A549 (cell line): Measurements from ENCODE around the gene PPAT. TPM values are rescaled to one million over a fixed set of nuclear protein-coding genes. Genes with fewer than 3 reads are reported as not detected.

Experiments
- ATAC-seq, 2 experiments: fragments of 200-7000 bp in 1 of 2; fragments of >200 bp in 1 of 2; cut with Nextera tagmentation in 1 of 2; cut with Tn5 transposase in 1 of 2; 3 replicates each; pipeline versions ENCODE4 v1.8.0 to v1.9.1; 2018 to 2020; ENCODE audit warnings: mild to moderate bottlenecking in 1 of 2, moderate library complexity in 1 of 2
- CTCF ChIA-PET: fragments of 300-600 bp; sonication (Branson Sonifier 250); formaldehyde crosslinking; extraction: SDS; loops from one replicate; lab custom pipeline; 2021; ENCODE audit warnings: antibody characterized with exemption, inconsistent platforms; lab: Yijun Ruan, JAX
- POLR2A ChIA-PET: fragments of 350-600 bp; formaldehyde crosslinking; extraction: SDS; loops from one replicate; lab custom pipeline; 2021; ENCODE audit warnings: antibody characterized with exemption, inconsistent platforms; lab: Yijun Ruan, JAX
- DNase-seq, 2 experiments: peaks; one replicate each; pipeline versions ENCODE4 v3.0.0 to v3.0.0-alpha.2; 2011 to 2016; ENCODE audit warnings: low read depth in 1 of 2, low spot score in 1 of 2
- FAIRE-seq: peaks from 2 replicates; lab custom pipeline; 2011; peaks lifted over from hg19 to GRCh38; lab: Jason Lieb, UNC
- H3K27ac ChIP-seq, 2 experiments: fragments of >200 bp; sonication (Bioruptor Twin); formaldehyde crosslinking; 3 replicates each; pipeline ENCODE4 v1.5.1; 2016 to 2017
- H3K4me1 ChIP-seq: fragments of >200 bp; sonication (Bioruptor Twin); formaldehyde crosslinking; 3 replicates; pipeline ENCODE4 v1.6.1; 2016
- H3K4me2 ChIP-seq: fragments of >200 bp; sonication (Bioruptor Twin); formaldehyde crosslinking; 3 replicates; pipeline ENCODE4 v1.6.1; 2016
- H3K4me3 ChIP-seq: fragments of >200 bp; sonication (Bioruptor Twin); formaldehyde crosslinking; 3 replicates; pipeline ENCODE4 v1.5.1; 2016
- H3K9me3 ChIP-seq: fragments of >200 bp; sonication (Bioruptor Twin); formaldehyde crosslinking; 3 replicates; pipeline ENCODE4 v1.6.1; 2016
- CBX2 ChIP-seq: fragments of 200-600 bp; sonication (generic); IDR thresholded peaks from 2 replicates; pipeline ENCODE4 v1.6.1; 2016; ENCODE audit warnings: low read depth, mild to moderate bottlenecking, borderline replicate concordance
- CBX8 ChIP-seq: fragments of 200-600 bp; sonication (generic); IDR thresholded peaks from 2 replicates; pipeline ENCODE4 v1.6.1; 2016
- CHD4 ChIP-seq: fragments of 200-600 bp; sonication (generic); IDR thresholded peaks from 2 replicates; pipeline ENCODE4 v1.6.1; 2016; ENCODE audit warnings: antibody characterized with exemption, mild to moderate bottlenecking, borderline replicate concordance
- FOSL2 ChIP-seq, 2 experiments: fragments of 450-650 bp in 1 of 2; fragments of >200 bp in 1 of 2; sonication (Bioruptor Twin) in 1 of 2; formaldehyde crosslinking; IDR thresholded peaks; 2 replicates each; pipeline versions ENCODE4 v1.5.0 to v1.6.1; 2016 to 2020; ENCODE audit warnings: mild to moderate bottlenecking in 1 of 2, moderate library complexity in 1 of 2
- FOXS1 ChIP-seq: fragments of 250-450 bp; sonication (Bioruptor Pico); IDR thresholded peaks from 2 replicates; pipeline ENCODE4 v1.5.0; 2020; ENCODE audit warnings: mild to moderate bottlenecking, moderate library complexity
- GATA3 ChIP-seq: IDR thresholded peaks from 2 replicates; pipeline ENCODE4 v1.6.1; 2012; ENCODE audit warnings: borderline replicate concordance
- HDAC2 ChIP-seq: fragments of 200-600 bp; sonication (generic); IDR thresholded peaks from 2 replicates; pipeline ENCODE4 v1.6.1; 2016
- HEYL ChIP-seq: fragments of 250-450 bp; sonication (Bioruptor Pico); IDR thresholded peaks from 2 replicates; pipeline ENCODE4 v1.8.0; 2021; ENCODE audit warnings: mild to moderate bottlenecking, moderate library complexity
- HOXA7 ChIP-seq: fragments of 250-450 bp; sonication (Bioruptor Pico); IDR thresholded peaks from 2 replicates; pipeline ENCODE4 v1.5.0; 2020; ENCODE audit warnings: mild to moderate bottlenecking, moderate library complexity
- JUN ChIP-seq, 2 experiments: fragments of >200 bp; sonication (Bioruptor Twin); formaldehyde crosslinking; IDR thresholded peaks; 2 replicates in 1 of 2; 3 replicates in 1 of 2; pipeline ENCODE4 v1.6.1; 2016 to 2017
- KDM1A ChIP-seq: fragments of 200-600 bp; sonication (generic); IDR thresholded peaks from 2 replicates; pipeline ENCODE4 v1.6.1; 2016; ENCODE audit warnings: low read depth, mild to moderate bottlenecking
- KDM5A ChIP-seq: fragments of 200-600 bp; sonication (generic); IDR thresholded peaks from 2 replicates; pipeline ENCODE4 v1.6.1; 2016; ENCODE audit warnings: antibody characterized with exemption, mild to moderate bottlenecking
- MYC ChIP-seq: IDR thresholded peaks from 2 replicates; pipeline ENCODE4 v1.6.1; 2012; ENCODE audit warnings: mild to moderate bottlenecking, inconsistent platforms, low read length, improper control_type of control experiment, borderline replicate concordance
- NPAS2 ChIP-seq: fragments of 250-450 bp; sonication (Bioruptor Pico); IDR thresholded peaks from 2 replicates; pipeline ENCODE4 v1.8.0; 2022; ENCODE audit warnings: mild to moderate bottlenecking, moderate library complexity, borderline replicate concordance
- NR3C1 ChIP-seq: fragments of >200 bp; sonication (Bioruptor Twin); formaldehyde crosslinking; IDR thresholded peaks from 3 replicates; pipeline ENCODE4 v1.6.1; 2017
- PHF8 ChIP-seq: fragments of 200-600 bp; sonication (generic); IDR thresholded peaks from 2 replicates; pipeline ENCODE4 v1.6.1; 2016; ENCODE audit warnings: low read depth, mild to moderate bottlenecking, antibody characterized with exemption, moderate library complexity, borderline replicate concordance
- POLR2A ChIP-seq: IDR thresholded peaks from 2 replicates; pipeline ENCODE4 v1.6.1; 2012; ENCODE audit warnings: mild to moderate bottlenecking, low read length
- POLR2AphosphoS2 ChIP-seq: conservative IDR thresholded peaks from 2 replicates; pipeline ENCODE4 v1.6.1; 2012; ENCODE audit warnings: low read length, improper control_type of control experiment, inconsistent platforms
- RAD21 ChIP-seq, 2 experiments: fragments of >200 bp in 1 of 2; sonication (Bioruptor Twin) in 1 of 2; formaldehyde crosslinking in 1 of 2; IDR thresholded peaks in 1 of 2; conservative IDR thresholded peaks in 1 of 2; 2 replicates in 1 of 2; 3 replicates in 1 of 2; pipeline ENCODE4 v1.6.1; 2012 to 2018; ENCODE audit warnings: inconsistent platforms in 1 of 2
- RNF2 ChIP-seq: fragments of 200-600 bp; sonication (generic); IDR thresholded peaks from 2 replicates; pipeline ENCODE4 v1.6.1; 2016; ENCODE audit warnings: low read depth, mild to moderate bottlenecking, antibody characterized with exemption, moderate library complexity, borderline replicate concordance
- ZSCAN20 ChIP-seq: fragments of 250-450 bp; sonication (Bioruptor Pico); IDR thresholded peaks from 2 replicates; pipeline ENCODE4 v1.8.0; 2022; ENCODE audit warnings: mild to moderate bottlenecking, moderate library complexity
- WGBS: methylation state at CpG from one replicate; pipeline ENCODE4 v1.1.6; 2017; ENCODE audit errors: missing lambda C conversion rate; 5-methylcytosine and 5-hydroxymethylcytosine counted together
- polyA plus RNA-seq, 4 experiments: library from polyadenylated mRNA; depleted of rRNA in 3 of 4; stranded (reverse); fragments of >200 nt; fragmentation: RNase III in 1 of 4; extraction: RNeasy Plus Mini Kit Qiagen cat#74134 plus additional on column Dnase treatment in 1 of 4; gene quantifications; 2 replicates in 3 of 4; 3 replicates in 1 of 4; pipeline ENCODE4 v1.2.3, GENCODE V29; 2011 to 2017
- TF ChIP-seq, protein P1 (sequence below): IDR thresholded peaks from 2 replicates; pipeline ENCODE4 v1.6.1; 2012; ENCODE audit warnings: low read depth, borderline replicate concordance
- TF ChIP-seq, protein P2 (sequence below): IDR thresholded peaks from 2 replicates; pipeline ENCODE4 v1.6.1; 2012
- TF ChIP-seq, protein P3 (sequence below): fragments of >200 bp; sonication (Bioruptor Twin); formaldehyde crosslinking; IDR thresholded peaks from 3 replicates; pipeline ENCODE4 v1.6.1; 2016
- TF ChIP-seq, protein P4 (sequence below): fragments of 150-350 bp; IDR thresholded peaks from 2 replicates; pipeline ENCODE4 v1.6.1; 2014; ENCODE audit warnings: low read depth, mild to moderate bottlenecking, low read length
- TF ChIP-seq, protein P5 (sequence below): fragments of >200 bp; sonication (Bioruptor Twin); formaldehyde crosslinking; IDR thresholded peaks from 2 replicates; pipeline ENCODE4 v1.6.1; 2016

The PPAT gene
- polyA plus RNA-seq, 2 of the 4 experiments (the other 2 are of a cell fraction) = 22.8 to 26.7 TPM

DNA sequence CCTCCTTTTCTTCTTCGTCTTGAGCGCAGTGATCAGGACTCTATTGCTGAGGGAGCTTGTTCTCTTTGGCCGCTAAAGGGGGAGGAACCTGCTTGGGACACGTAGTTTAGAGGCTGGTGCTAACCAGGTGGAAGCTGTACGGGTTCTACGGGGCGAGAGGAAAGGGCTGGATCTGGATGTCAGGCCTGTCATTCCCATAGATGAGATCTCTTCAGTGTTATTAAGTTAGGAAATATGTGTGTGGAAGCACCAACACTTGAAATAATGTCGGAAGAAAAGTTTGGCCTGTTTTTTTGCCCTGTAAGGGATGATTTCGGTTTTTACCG, 32.6 kb upstream of the PPAT start:
- CTCF ChIA-PET = no interaction called here

DNA sequence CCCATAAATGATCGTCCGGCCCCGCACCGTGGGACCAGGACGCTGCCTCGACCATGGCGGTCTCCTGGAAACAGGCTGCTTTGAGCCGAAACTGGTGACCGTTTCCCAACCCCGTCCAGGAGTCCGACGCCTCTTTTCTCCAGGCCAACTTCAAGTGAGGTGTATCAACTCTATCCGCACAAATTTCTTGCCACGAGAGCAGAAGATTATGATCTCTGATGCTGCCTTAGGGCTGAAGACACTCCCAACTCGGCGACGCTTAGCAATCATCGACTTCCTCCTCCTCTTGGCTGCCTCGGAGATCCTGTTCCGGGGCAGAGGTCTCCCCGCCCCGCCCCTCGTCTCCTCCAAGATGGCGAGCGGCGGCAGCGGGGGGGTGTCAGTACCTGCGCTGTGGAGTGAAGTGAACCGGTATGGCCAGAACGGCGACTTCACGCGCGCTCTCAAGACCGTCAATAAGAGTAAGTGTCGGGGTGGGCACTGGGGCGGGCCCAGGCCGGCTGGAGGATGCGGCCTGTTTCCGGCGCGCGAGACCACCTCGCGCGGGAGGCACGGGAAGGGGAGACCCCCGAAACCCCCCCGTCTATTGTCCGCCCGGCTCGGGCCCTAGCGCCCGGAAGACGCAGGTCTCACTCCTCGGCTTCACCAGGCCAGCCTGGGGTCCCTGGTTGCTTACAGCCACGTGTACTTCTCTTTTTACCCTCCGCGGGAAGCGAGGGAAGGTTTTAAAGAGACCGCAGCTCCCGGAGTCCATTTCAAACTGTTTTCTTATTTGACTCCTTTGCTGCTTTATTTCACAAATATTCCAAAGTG, 32.1 kb upstream of the PPAT start, which contains the start of gene SRP72:
Gene SRP72 (plus strand): TSS at position 334 of the 813 bp plus-strand sequence. CDS start 19 bp downstream, at position 353.
- H3K27ac ChIP-seq = peak within 1 kb of the TSS; percentile 98 to 100
- H3K4me3 ChIP-seq = peak within 1 kb of the TSS; percentile 98
- TF ChIP-seq GATA3 = peak; percentile 42; the same call in 1 of the 2 replicates
- peak; percentile 31; the same call in 1 of the 2 replicates for TF ChIP-seq MYC
- TF ChIP-seq POLR2A = peak; percentile 71
- TF ChIP-seq, protein P1, sequence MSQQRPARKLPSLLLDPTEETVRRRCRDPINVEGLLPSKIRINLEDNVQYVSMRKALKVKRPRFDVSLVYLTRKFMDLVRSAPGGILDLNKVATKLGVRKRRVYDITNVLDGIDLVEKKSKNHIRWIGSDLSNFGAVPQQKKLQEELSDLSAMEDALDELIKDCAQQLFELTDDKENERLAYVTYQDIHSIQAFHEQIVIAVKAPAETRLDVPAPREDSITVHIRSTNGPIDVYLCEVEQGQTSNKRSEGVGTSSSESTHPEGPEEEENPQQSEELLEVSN = no peak
- TF ChIP-seq, protein P2, sequence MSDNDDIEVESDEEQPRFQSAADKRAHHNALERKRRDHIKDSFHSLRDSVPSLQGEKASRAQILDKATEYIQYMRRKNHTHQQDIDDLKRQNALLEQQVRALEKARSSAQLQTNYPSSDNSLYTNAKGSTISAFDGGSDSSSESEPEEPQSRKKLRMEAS = no peak; the same call in 1 of the 2 replicates
- peak; percentile 23 to 71; a peak in 2 of 5 replicates for TF ChIP-seq JUN (IDR thresholded peaks at IDR 0.05)
- TF ChIP-seq, protein P3, sequence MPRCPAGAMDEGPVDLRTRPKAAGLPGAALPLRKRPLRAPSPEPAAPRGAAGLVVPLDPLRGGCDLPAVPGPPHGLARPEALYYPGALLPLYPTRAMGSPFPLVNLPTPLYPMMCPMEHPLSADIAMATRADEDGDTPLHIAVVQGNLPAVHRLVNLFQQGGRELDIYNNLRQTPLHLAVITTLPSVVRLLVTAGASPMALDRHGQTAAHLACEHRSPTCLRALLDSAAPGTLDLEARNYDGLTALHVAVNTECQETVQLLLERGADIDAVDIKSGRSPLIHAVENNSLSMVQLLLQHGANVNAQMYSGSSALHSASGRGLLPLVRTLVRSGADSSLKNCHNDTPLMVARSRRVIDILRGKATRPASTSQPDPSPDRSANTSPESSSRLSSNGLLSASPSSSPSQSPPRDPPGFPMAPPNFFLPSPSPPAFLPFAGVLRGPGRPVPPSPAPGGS = peak; percentile 71; the same call in 2 of the 3 replicates
- peak; percentile 66; the same call in 1 of the 2 replicates for TF ChIP-seq PHF8
- ChIA-PET POLR2A (interaction anchor here (0.8 to 3.7 kb wide), 7 partner anchors 9 to 333 kb away, joined by 3 to 33 read pairs (median 6); partner anchors contain the start of genes AASDH, PAICS and PPAT), CTCF (no interaction called here)
- FAIRE-seq = no peak
- WGBS = under 1% methylated on average over 22 of the region's 62 CpGs
- no peaks in the 10 kb centered on the region for H3K9me3 ChIP-seq
- peak within 1 kb of the TSS; percentile 88 for H3K4me2 ChIP-seq
- peak; percentile 91 to 94 for ATAC-seq
- peak; percentile 68 to 84 for DNase-seq
- peaks cover 27% of the 10 kb centered on the region; the same call in 2 of the 3 replicates for H3K4me1 ChIP-seq

More for the DNA sequence above, 32.6 kb upstream of the PPAT start:
- no peak for TF ChIP-seq CBX8
- TF ChIP-seq KDM1A = no peak
- TF ChIP-seq NPAS2 = no peak
- TF ChIP-seq RNF2 = no peak
- no peak for TF ChIP-seq HDAC2
- TF ChIP-seq, protein P3 = no peak
- TF ChIP-seq PHF8 = no peak
- TF ChIP-seq, protein P4, sequence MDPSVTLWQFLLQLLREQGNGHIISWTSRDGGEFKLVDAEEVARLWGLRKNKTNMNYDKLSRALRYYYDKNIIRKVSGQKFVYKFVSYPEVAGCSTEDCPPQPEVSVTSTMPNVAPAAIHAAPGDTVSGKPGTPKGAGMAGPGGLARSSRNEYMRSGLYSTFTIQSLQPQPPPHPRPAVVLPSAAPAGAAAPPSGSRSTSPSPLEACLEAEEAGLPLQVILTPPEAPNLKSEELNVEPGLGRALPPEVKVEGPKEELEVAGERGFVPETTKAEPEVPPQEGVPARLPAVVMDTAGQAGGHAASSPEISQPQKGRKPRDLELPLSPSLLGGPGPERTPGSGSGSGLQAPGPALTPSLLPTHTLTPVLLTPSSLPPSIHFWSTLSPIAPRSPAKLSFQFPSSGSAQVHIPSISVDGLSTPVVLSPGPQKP = no peak
- no peak for TF ChIP-seq RAD21 (conservative IDR thresholded peaks at IDR 0.05 in 1 of 2, IDR thresholded peaks at IDR 0.05 in 1 of 2)
- no peak for TF ChIP-seq FOXS1 (CRISPR knock-in tag)
- TF ChIP-seq, protein P5, sequence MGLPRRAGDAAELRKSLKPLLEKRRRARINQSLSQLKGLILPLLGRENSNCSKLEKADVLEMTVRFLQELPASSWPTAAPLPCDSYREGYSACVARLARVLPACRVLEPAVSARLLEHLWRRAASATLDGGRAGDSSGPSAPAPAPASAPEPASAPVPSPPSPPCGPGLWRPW = no peak
- TF ChIP-seq FOSL2 (IDR thresholded peaks at IDR 0.05) = no peak
- no peak for TF ChIP-seq FOSL2 (CRISPR knock-in tag; IDR thresholded peaks at IDR 0.05)
- no peak for TF ChIP-seq CHD4
- no peak for TF ChIP-seq CBX2
- no peak for TF ChIP-seq HEYL
- TF ChIP-seq POLR2AphosphoS2 = no peak
- no peak for TF ChIP-seq ZSCAN20 (CRISPR knock-in tag)
- no peak for TF ChIP-seq NR3C1
- TF ChIP-seq KDM5A = no peak
- TF ChIP-seq HOXA7 (CRISPR knock-in tag) = no peak
- DNase-seq = peak; percentile 21 to 40
- Histone ChIP-seq H3K4me1 (peaks cover 27% of the 10 kb centered on the region; the same call in 2 of the 3 replicates), H3K9me3 (no peaks in the 10 kb centered on the region), H3K27ac (peak overlapping the region; percentile 98 to 100), H3K4me3 (peak overlapping the region; percentile 98), H3K4me2 (peak overlapping the region; percentile 88)
- FAIRE-seq = no peak
- POLR2A ChIA-PET = interaction anchor here (0.8 to 3.7 kb wide), 5 partner anchors 10 to 332 kb away, joined by 3 to 33 read pairs (median 4); partner anchors contain the start of genes AASDH, PAICS and PPAT
- peak; percentile 58 to 66; a peak in 4 of 6 replicates for ATAC-seq
- 5% methylated on average over 10 of the region's 10 CpGs for WGBS
